ENCODE measurements around the gene TAOK1.

The TAOK1 gene

DNA sequence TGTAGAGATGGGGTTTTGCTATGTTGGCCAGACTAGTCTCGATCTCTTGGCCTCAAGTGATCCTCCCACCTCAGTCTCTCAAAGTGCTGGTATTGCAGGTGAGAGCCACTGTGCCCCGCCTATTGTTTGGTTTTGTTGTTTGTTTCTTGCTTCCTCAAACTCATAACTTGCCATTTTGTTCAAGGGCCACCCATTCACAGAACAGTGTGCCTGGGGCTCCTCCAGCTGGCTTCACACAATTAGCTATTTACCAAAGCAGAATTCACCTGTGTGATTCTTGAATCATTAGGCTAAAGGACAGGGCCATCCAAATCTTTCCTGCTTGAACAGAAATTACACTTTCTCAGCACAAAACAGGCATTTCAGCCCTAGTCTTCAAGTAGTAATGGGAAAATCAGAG is 169.5 kb downstream of the TAOK1 start:
- no peaks in the 10 kb centered on the region for H3K36me3 ChIP-seq (replicated peaks)
- H3K27me3 ChIP-seq (replicated peaks), result no peaks in the 10 kb centered on the region
- DNase-seq, result no peak
- no peak overlapping the region for H3K4me3 ChIP-seq (ENCODE audit: low read depth, low read length)
- TF ChIP-seq, protein P1, sequence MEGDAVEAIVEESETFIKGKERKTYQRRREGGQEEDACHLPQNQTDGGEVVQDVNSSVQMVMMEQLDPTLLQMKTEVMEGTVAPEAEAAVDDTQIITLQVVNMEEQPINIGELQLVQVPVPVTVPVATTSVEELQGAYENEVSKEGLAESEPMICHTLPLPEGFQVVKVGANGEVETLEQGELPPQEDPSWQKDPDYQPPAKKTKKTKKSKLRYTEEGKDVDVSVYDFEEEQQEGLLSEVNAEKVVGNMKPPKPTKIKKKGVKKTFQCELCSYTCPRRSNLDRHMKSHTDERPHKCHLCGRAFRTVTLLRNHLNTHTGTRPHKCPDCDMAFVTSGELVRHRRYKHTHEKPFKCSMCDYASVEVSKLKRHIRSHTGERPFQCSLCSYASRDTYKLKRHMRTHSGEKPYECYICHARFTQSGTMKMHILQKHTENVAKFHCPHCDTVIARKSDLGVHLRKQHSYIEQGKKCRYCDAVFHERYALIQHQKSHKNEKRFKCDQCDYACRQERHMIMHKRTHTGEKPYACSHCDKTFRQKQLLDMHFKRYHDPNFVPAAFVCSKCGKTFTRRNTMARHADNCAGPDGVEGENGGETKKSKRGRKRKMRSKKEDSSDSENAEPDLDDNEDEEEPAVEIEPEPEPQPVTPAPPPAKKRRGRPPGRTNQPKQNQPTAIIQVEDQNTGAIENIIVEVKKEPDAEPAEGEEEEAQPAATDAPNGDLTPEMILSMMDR (IDR thresholded peaks at IDR 0.05; ENCODE audit: low read depth, low read length, missing control alignments), result no peak
- H3K27ac ChIP-seq, result no peak overlapping the region
- in situ Hi-C loops (cut with HindIII; ENCODE audit: low pct_ligation_motif_present, low sequenced_read_pairs), result no loop called here

DNA sequence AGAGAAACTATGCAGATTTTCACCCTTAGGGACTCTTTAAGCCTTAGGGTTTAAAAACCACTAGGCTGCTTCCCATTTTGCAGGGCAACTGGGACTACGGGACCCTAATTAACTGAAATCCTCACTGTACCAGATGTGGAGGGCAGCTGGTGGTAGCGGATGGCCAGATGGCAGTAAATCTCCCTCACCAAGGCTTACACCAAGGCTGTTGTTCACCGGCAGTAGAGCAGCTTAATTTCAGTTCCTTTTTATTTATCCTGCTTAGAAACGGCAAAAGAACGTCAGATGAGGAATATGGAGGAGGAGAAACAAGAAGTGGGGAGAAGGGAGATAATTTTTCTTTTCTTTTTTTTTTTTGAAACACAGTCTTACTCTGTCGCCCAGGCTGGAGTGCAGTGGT is 170.2 kb downstream of the TAOK1 start:
- no peak overlapping the region for H3K27ac ChIP-seq
- DNase-seq, result no peak
- in situ Hi-C loops (cut with HindIII; ENCODE audit: low pct_ligation_motif_present, low sequenced_read_pairs), result no loop called here
- no peaks in the 10 kb centered on the region for H3K36me3 ChIP-seq (replicated peaks)
- no peaks in the 10 kb centered on the region for H3K27me3 ChIP-seq (replicated peaks)
- no peak overlapping the region for H3K4me3 ChIP-seq (ENCODE audit: low read depth, low read length)
- TF ChIP-seq, protein P1 (IDR thresholded peaks at IDR 0.05; ENCODE audit: low read depth, low read length, missing control alignments), result no peak

DNA sequence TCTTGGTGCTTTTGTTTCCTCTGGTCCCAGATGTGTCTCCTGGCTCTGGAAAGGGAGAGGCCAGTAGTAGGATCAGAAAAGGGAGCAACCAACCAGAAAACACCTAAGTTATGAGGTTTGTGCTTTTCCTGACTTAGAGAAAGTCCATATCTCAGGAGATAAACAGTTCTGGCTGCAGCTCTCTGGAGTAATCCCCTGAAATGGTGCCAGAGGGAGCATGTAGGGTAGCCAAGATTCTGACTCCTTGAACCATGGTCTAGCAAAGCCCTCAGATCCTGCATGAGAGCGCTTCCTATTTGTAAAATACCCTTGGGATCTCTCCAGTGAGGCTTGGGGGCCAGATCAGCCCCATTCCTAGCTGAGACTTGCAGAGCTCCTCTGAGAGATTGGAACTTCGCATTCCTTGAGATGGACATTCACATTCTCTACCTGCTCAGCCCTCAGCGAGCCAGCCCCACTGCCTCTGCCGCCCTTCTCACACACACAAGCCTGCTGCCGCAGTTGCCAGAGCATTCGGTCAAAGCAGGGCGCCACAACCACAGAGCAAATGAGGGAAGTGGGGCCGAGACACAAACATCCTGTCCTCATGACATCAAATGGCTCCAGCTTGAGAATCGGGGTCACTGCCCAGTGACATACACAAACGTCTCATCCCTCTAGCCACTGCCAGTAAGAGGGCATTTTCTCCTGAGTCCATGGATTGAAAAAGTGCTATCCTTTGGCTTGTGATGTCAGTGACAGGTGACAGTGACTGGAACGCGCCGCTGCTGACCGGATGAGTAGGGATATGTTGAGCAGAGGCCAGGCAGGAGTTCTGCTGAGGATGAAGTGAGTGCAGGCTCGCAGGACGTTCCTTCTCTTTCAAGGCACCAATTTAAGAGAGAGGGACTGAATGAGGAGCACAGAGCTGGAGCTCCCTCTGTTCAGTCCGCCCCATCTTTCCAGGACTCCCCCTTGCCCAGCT is 171.7 kb downstream of the TAOK1 start:
- TF ChIP-seq, protein P1 (IDR thresholded peaks at IDR 0.05; ENCODE audit: low read depth, low read length, missing control alignments), result no peak
- no peak for DNase-seq

DNA sequence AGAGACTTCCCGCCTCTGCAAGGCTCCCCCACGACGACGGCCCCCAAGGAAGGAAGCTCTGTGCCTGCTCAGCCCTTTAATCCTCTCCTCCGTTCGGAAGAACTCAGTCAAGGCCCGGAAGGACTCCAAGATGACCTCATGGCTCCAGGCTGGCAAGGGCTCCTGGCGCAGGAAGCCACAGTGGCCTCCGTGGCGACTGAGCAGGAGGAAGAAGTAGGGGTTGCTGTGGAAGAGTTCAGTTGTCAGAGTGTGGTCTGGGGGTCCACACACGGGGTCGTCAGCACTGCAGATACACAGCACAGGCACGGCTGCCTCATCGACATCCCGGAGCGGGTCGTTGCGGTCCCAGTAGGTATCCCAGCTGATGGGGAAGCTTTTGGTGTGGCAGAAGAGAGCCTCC is 172.5 kb downstream of the TAOK1 start:
- Histone ChIP-seq H3K36me3 (replicated peaks) (no peaks in the 10 kb centered on the region), H3K4me3 (ENCODE audit: low read depth, low read length) (no peak overlapping the region), H3K27me3 (replicated peaks) (no peaks in the 10 kb centered on the region), H3K27ac (no peak overlapping the region)
- no peak for DNase-seq
- in situ Hi-C loops (cut with HindIII; ENCODE audit: low pct_ligation_motif_present, low sequenced_read_pairs), result no loop called here
- TF ChIP-seq, protein P1 (IDR thresholded peaks at IDR 0.05; ENCODE audit: low read depth, low read length, missing control alignments), result no peak

More for the DNA sequence above, 171.7 kb downstream of the TAOK1 start:
- no peak overlapping the region for H3K4me3 ChIP-seq (ENCODE audit: low read depth, low read length)
- no peak overlapping the region for H3K27ac ChIP-seq
- H3K36me3 ChIP-seq (replicated peaks), result no peaks in the 10 kb centered on the region
- in situ Hi-C loops (cut with HindIII; ENCODE audit: low pct_ligation_motif_present, low sequenced_read_pairs), result no loop called here
- H3K27me3 ChIP-seq (replicated peaks), result no peaks in the 10 kb centered on the region

DNA sequence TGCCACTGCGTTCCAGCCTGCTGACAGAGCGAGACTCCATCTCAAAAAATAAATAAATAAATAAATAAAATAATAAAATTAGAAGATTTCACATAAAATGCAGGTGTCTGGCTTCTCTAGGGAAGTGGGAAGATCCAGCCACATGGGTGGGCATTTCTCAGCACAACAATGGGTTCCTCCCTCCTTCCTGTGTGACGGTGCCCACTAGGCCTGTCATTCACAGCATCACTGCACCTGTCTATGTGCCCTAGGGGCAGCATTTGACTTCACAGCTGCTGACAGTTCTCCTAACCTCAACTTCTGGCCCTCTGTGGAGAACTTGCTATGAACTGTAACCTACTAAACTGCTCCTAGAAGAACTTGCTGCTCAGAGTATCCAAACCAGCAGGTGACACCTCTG is 173.7 kb downstream of the TAOK1 start:
- TF ChIP-seq, protein P1 (IDR thresholded peaks at IDR 0.05; ENCODE audit: low read depth, low read length, missing control alignments), result no peak
- in situ Hi-C loops (cut with HindIII; ENCODE audit: low pct_ligation_motif_present, low sequenced_read_pairs), result no loop called here
- DNase-seq, result no peak

More for the DNA sequence above, 173.7 kb downstream of the TAOK1 start:
- H3K36me3 ChIP-seq (replicated peaks), result no peaks in the 10 kb centered on the region
- no peak overlapping the region for H3K27ac ChIP-seq
- H3K4me3 ChIP-seq (ENCODE audit: low read depth, low read length), result no peak overlapping the region
- no peaks in the 10 kb centered on the region for H3K27me3 ChIP-seq (replicated peaks)

All from brain microvascular endothelial cell (primary cell).